HepG2 (cell line): Measurements from ENCODE around the gene AUP1. TPM values are rescaled to one million over a fixed set of nuclear protein-coding genes. Genes with fewer than 3 reads are reported as not detected.
A peak's percentile ranks its signal among the peaks of the same experiment; 100 is the strongest.

ENCODE experiments used
- ATAC-seq: fragments of 200-7000 bp; cut with Tn5 transposase; 3 replicates; pipeline ENCODE4 v1.9.1; 2020; ENCODE audit warnings: mild to moderate bottlenecking, moderate library complexity
- BruUV-seq: library from RNA; stranded (reverse); fragments of 400-500 nt; replicated peaks from 2 replicates; lab custom pipeline; 2021; lab: Mats Ljungman, UMichigan
- CTCF ChIA-PET: fragments of 300-600 bp; formaldehyde crosslinking; extraction: SDS; loops from one replicate; lab custom pipeline; 2021; ENCODE audit warnings: low total read pairs, inconsistent platforms, low intra/inter-chr PET ratio; lab: Yijun Ruan, JAX
- POLR2A ChIA-PET: fragments of 350-600 bp; sonication (Branson Sonifier 250); formaldehyde crosslinking; loops from one replicate; lab custom pipeline; 2020; ENCODE audit warnings: antibody characterized with exemption, inconsistent platforms; lab: Yijun Ruan, JAX
- DNase-seq: peaks from one replicate; pipeline ENCODE4 v3.0.0-alpha.2; 2015; ENCODE audit warnings: low spot score
- FAIRE-seq: peaks from 3 replicates; lab custom pipeline; 2011; peaks lifted over from hg19 to GRCh38; lab: Jason Lieb, UNC
- H2AFZ ChIP-seq: one replicate; pipeline ENCODE4 v1.6.1; 2011; ENCODE audit warnings: low read length, inconsistent platforms
- H3K27ac ChIP-seq: fragments of 300-600 bp; 3 replicates; pipeline ENCODE4 v1.8.0; 2011; ENCODE audit warnings: mixed run types, mild to moderate bottlenecking, mixed read lengths, low read length, inconsistent platforms; ENCODE audit not compliant: insufficient read depth; ENCODE audit errors: extremely low read length
- H3K27me3 ChIP-seq, 2 experiments: fragments of 200-600 bp in 1 of 2; 2 replicates in 1 of 2; 3 replicates in 1 of 2; pipeline versions ENCODE4 v1.6.0 to v1.8.0; 2011; ENCODE audit warnings: low read length in 2 of 2, mild to moderate bottlenecking in 2 of 2, moderate library complexity in 2 of 2, inconsistent platforms in 1 of 2; ENCODE audit not compliant: insufficient read depth in 2 of 2, control insufficient read depth in 1 of 2
- H3K36me3 ChIP-seq, 2 experiments: fragments of 200-600 bp in 1 of 2; replicated peaks in 1 of 2; 2 replicates in 1 of 2; 3 replicates in 1 of 2; pipeline versions ENCODE4 v1.5.1 to v1.8.0; 2011; ENCODE audit warnings: low read length in 2 of 2, inconsistent platforms in 1 of 2; ENCODE audit not compliant: insufficient read depth in 2 of 2, control insufficient read depth in 1 of 2
- H3K4me1 ChIP-seq: 2 replicates; pipeline ENCODE4 v1.5.1; 2012; ENCODE audit warnings: low read length, inconsistent platforms; ENCODE audit not compliant: insufficient read depth
- H3K4me2 ChIP-seq: 2 replicates; pipeline ENCODE4 v1.6.0; 2011; ENCODE audit warnings: low read depth, low read length, inconsistent platforms
- H3K4me3 ChIP-seq, 3 experiments: fragments of 200-600 bp in 1 of 3; sonication (generic), shearing (Covaris generic) in 1 of 3; replicated peaks in 1 of 3; 2 replicates each; pipeline ENCODE4 v1.5.1; 2011 to 2016; ENCODE audit warnings: low read length in 3 of 3, inconsistent platforms in 2 of 3, low read depth in 2 of 3, mild to moderate bottlenecking in 2 of 3, control low read depth in 1 of 3, mixed read lengths in 1 of 3; ENCODE audit not compliant: insufficient read depth in 1 of 3
- H3K79me2 ChIP-seq: one replicate; pipeline ENCODE4 v1.6.1; 2011; ENCODE audit warnings: low read length, inconsistent platforms; ENCODE audit not compliant: insufficient read depth
- H3K9ac ChIP-seq: 2 replicates; pipeline ENCODE4 v1.6.0; 2011; ENCODE audit warnings: mild to moderate bottlenecking, low read depth, low read length, inconsistent platforms; ENCODE audit not compliant: insufficient read depth
- H3K9me3 ChIP-seq: 2 replicates; pipeline ENCODE4 v1.5.1; 2012; ENCODE audit warnings: mild to moderate bottlenecking, low read length
- H4K20me1 ChIP-seq: 2 replicates; pipeline ENCODE4 v1.6.0; 2011; ENCODE audit warnings: inconsistent platforms, mild to moderate bottlenecking, low read length, moderate library complexity; ENCODE audit not compliant: insufficient read depth
- ARNT2 ChIP-seq: sonication (generic); formaldehyde crosslinking; IDR thresholded peaks from 2 replicates; pipeline ENCODE4 v1.8.0; 2022; ENCODE audit warnings: mild to moderate bottlenecking, low read depth, missing genetic modification reagents, moderate library complexity
- KAT7 ChIP-seq: IDR thresholded peaks from 2 replicates; pipeline ENCODE4 v1.6.1; 2018; ENCODE audit warnings: borderline replicate concordance, missing compliant biosample characterization
- MED8 ChIP-seq: sonication (generic); formaldehyde crosslinking; IDR thresholded peaks from 2 replicates; pipeline ENCODE4 v1.8.1; 2023; ENCODE audit warnings: mild to moderate bottlenecking, missing genetic modification reagents; ENCODE audit not compliant: insufficient replicate concordance
- NCOA5 ChIP-seq: sonication (generic); formaldehyde crosslinking; IDR thresholded peaks from 2 replicates; pipeline ENCODE4 v1.4.0; 2020; ENCODE audit warnings: missing genetic modification reagents
- NFIC ChIP-seq: IDR thresholded peaks from 2 replicates; pipeline ENCODE4 v1.6.1; 2012; ENCODE audit warnings: mild to moderate bottlenecking, low read length, inconsistent platforms
- NRL ChIP-seq: sonication (generic); formaldehyde crosslinking; IDR thresholded peaks from 2 replicates; pipeline ENCODE4 v1.5.0; 2020; ENCODE audit warnings: missing genetic modification reagents, mild to moderate bottlenecking, moderate library complexity, borderline replicate concordance
- PPARG ChIP-seq: conservative IDR thresholded peaks from 2 replicates; pipeline ENCODE4 v1.6.1; 2016; ENCODE audit warnings: missing biosample characterization, missing genetic modification reagents
- SMAD3 ChIP-seq: sonication (generic); formaldehyde crosslinking; IDR thresholded peaks from 2 replicates; pipeline ENCODE4 v1.4.0; 2020; ENCODE audit warnings: missing genetic modification reagents
- SNAI1 ChIP-seq: sonication (generic); formaldehyde crosslinking; IDR thresholded peaks from 2 replicates; pipeline ENCODE4 v1.5.0; 2020; ENCODE audit warnings: mild to moderate bottlenecking, missing genetic modification reagents, borderline replicate concordance
- ZFX ChIP-seq: sonication (generic); formaldehyde crosslinking; IDR thresholded peaks from 2 replicates; pipeline ENCODE4 v1.4.0; 2020; ENCODE audit warnings: mild to moderate bottlenecking, low read depth, missing genetic modification reagents, moderate library complexity
- ZKSCAN1 ChIP-seq: fragments of 150-350 bp; IDR thresholded peaks from 2 replicates; pipeline ENCODE4 v1.6.1; 2014; ENCODE audit warnings: low read length
- ZMYM4 ChIP-seq: sonication (generic); formaldehyde crosslinking; IDR thresholded peaks from 2 replicates; pipeline ENCODE4 v1.8.1; 2023; ENCODE audit warnings: mild to moderate bottlenecking, missing genetic modification reagents
- ZNF20 ChIP-seq: sonication (generic); formaldehyde crosslinking; IDR thresholded peaks from 2 replicates; pipeline ENCODE4 v1.4.0; 2020; ENCODE audit warnings: mild to moderate bottlenecking, moderate library complexity, missing genetic modification reagents
- ZNF674 ChIP-seq: sonication (generic); formaldehyde crosslinking; IDR thresholded peaks from 2 replicates; pipeline ENCODE4 v1.5.0; 2020; ENCODE audit warnings: low read depth, mild to moderate bottlenecking, missing genetic modification reagents
- ZNF777 ChIP-seq: sonication (generic); formaldehyde crosslinking; IDR thresholded peaks from 2 replicates; pipeline ENCODE4 v1.4.0; 2020; ENCODE audit warnings: missing genetic modification reagents
- ZNF800 ChIP-seq: sonication (generic); formaldehyde crosslinking; IDR thresholded peaks from 2 replicates; pipeline ENCODE4 v1.4.0; 2020; ENCODE audit warnings: missing genetic modification reagents
- ZNF883 ChIP-seq: sonication (generic); formaldehyde crosslinking; IDR thresholded peaks from 2 replicates; pipeline ENCODE4 v1.5.1; 2020; ENCODE audit warnings: mild to moderate bottlenecking, missing genetic modification reagents; ENCODE audit errors: not compliant biosample characterization
- whole genome bisulfite sequencing: methylation state at CpG from one replicate; pipeline ENCODE4 v1.1.6; 2017; ENCODE audit warnings: low lambda C conversion rate; 5-methylcytosine and 5-hydroxymethylcytosine counted together
- in situ Hi-C: cut with HindIII; loops from 2 replicates; pipeline ENCODE4 v1.10.0; 2017; ENCODE audit warnings: low pct_unique_long_range_greater_than_20kb; ENCODE audit not compliant: extremely low pct_ligation_motif_present
- intact Hi-C: fragments of 100-400 bp; cut with micrococcal nuclease; formaldehyde crosslinking; loops from one replicate; pipeline ENCODE4 v1.10.0; 2022; ENCODE audit not compliant: unreplicated experiment
- polyA plus RNA-seq, 8 experiments: library from polyadenylated mRNA; depleted of rRNA in 3 of 8; stranded (reverse) in 7 of 8; unstranded in 1 of 8; fragments of >200 nt; fragmentation: Illumina TruSeq in 4 of 8; extraction: Trizol in 4 of 8; gene quantifications; 2 replicates each; pipeline versions ENCODE4 v1.2.1 to v1.2.3, GENCODE V29; 2011 to 2016; ENCODE audit warnings: low read depth in 4 of 8, missing spikeins in 1 of 8, mixed read lengths in 1 of 8; ENCODE audit not compliant: insufficient read depth in 1 of 8
- total RNA-seq, 5 experiments: library from RNA; depleted of rRNA; stranded (reverse); fragments of >200 nt; fragmentation: Illumina TruSeq; extraction: Trizol; gene quantifications; 2 replicates each; pipeline ENCODE4 v1.2.3, GENCODE V29; 2016; ENCODE audit warnings: low read depth in 1 of 5
- TF ChIP-seq, protein P1 (sequence below): IDR thresholded peaks from 2 replicates; pipeline ENCODE4 v1.6.1; 2016; ENCODE audit warnings: low read depth

AUP1 gene
- total and polyA plus RNA-seq, 2 of the 13 experiments (the other 11 are each of a cell fraction or from before 2014, with no cell fraction given): 174 to 267 TPM

DNA sequence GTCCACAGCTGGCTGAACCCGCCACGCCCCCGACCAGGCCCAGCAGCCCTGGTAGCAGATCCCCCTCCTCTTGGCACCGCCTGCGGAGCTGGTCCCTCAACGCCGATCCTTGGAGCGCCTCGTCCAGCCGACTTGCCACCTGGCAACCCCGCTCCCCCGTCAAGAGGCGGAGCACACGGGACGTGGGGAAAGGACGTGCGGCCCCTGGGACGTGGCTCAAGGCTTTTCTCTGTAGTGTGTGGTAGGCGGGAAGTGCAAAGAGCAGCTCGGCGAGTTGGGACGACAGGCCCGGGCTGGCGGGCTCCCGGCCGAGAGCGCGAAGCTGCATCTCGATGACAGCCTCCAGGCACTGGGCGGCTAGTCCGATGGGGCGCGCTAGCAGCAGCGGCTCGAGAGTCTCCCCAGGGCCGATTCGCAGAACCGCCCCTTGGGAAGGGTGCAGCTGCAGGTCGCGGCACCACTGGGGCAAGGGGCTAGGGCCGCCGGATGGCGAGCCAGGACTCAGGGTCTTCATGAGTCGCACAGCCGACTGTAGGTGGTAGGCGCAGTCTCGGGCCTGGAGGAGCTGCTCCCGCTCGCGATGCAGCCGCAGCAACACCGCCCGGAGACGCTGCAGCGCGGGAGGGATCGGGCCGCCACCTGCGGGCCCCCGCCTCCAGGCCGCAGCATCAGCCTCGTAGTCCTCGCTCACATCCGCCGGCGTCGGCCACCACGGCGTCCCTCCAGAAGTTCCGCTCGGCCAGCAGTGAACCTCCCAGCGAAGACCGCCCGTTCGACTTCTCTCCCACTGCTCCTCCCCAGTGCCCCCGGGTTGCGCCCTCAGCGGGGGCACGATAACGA, 47.3 kb downstream of the AUP1 start:
- Histone ChIP-seq H3K9ac (peak overlapping the region; percentile 91), H3K27ac (peak overlapping the region; percentile 89), H4K20me1 (no peaks in the 10 kb centered on the region), H3K4me3 (peak overlapping the region; percentile 82 to 87 (median 83)), H3K4me2 (peak overlapping the region; percentile 78), H3K27me3 (no peaks in the 10 kb centered on the region; a peak in 1 of 5 replicates), H3K4me1 (peaks cover 71% of the 10 kb centered on the region), H3K79me2 (peaks cover 48% of the 10 kb centered on the region), H3K36me3 (peaks cover 2 to 14% of the 10 kb centered on the region in 2 experiments; a peak in 4 of 5 replicates), H3K9me3 (no peaks in the 10 kb centered on the region), H2AFZ (no peak overlapping the region)
- ATAC-seq (peak; percentile 57), FAIRE-seq (no peak), DNase-seq (no peak)
- in situ Hi-C loops (loop anchor here (5.0 kb wide), 1 partner anchor 100 kb away; no protein-coding TSS in a partner anchor), intact Hi-C loops (no loop called here)
- POLR2A ChIA-PET: interaction anchor here (0.6 to 20.6 kb wide), 21 partner anchors 7 to 358 kb away, joined by 3 to 795 read pairs (median 13); partner anchors contain the start of genes AUP1, C2orf81, DQX1 and HTRA2
- 1% methylated on average over 49 of the region's 80 CpGs for WGBS
- CTCF ChIA-PET: interaction anchor here (1.0 to 2.4 kb wide), 7 partner anchors 17 to 105 kb away, joined by 3 to 20 read pairs (median 10); partner anchors contain the start of genes AUP1, HTRA2, INO80B and MOGS
- TSS peak; percentile 76 for BruUV-seq
- no peak for TF ChIP-seq PPARG (CRISPR knock-in tag)
- TF ChIP-seq ZNF674 (CRISPR knock-in tag): 0 out of 2 replicates have a peak, but pooled peaks have one; percentile 86
- peak; percentile 98 for TF ChIP-seq SNAI1 (CRISPR knock-in tag)
- TF ChIP-seq ZFX (CRISPR knock-in tag): peak; percentile 96
- TF ChIP-seq ZNF800 (CRISPR knock-in tag): peak; percentile 86
- peak; percentile 82; the same call in 1 of the 2 replicates for TF ChIP-seq NRL
- peak; percentile 85 for TF ChIP-seq MED8 (CRISPR knock-in tag)
- TF ChIP-seq NFIC: no peak; the same call in 1 of the 2 replicates
- TF ChIP-seq, protein P1, sequence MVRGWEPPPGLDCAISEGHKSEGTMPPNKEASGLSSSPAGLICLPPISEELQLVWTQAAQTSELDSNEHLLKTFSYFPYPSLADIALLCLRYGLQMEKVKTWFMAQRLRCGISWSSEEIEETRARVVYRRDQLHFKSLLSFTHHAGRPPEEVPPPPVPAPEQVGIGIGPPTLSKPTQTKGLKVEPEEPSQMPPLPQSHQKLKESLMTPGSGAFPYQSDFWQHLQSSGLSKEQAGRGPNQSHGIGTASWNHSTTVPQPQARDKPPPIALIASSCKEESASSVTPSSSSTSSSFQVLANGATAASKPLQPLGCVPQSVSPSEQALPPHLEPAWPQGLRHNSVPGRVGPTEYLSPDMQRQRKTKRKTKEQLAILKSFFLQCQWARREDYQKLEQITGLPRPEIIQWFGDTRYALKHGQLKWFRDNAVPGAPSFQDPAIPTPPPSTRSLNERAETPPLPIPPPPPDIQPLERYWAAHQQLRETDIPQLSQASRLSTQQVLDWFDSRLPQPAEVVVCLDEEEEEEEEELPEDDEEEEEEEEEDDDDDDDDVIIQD (CRISPR knock-in tag): no peak; the same call in 1 of the 2 replicates
- no peak; the same call in none of the 2 replicates for TF ChIP-seq KAT7
- peak; percentile 80 for TF ChIP-seq ZNF883 (CRISPR knock-in tag)
- peak; percentile 62; the same call in 1 of the 2 replicates for TF ChIP-seq ZNF20 (CRISPR knock-in tag)
- no peak for TF ChIP-seq ZKSCAN1
- no peak for TF ChIP-seq ZMYM4 (CRISPR knock-in tag)
- peak; percentile 72 for TF ChIP-seq ZNF777 (CRISPR knock-in tag)
- no peak; the same call in 1 of the 2 replicates for TF ChIP-seq ARNT2 (CRISPR knock-in tag)
- peak; percentile 32; the same call in 1 of the 2 replicates for TF ChIP-seq NCOA5 (CRISPR knock-in tag)
- no peak for TF ChIP-seq SMAD3 (CRISPR knock-in tag)
